Thoracic aorta (tissue), 2 donors: ENCODE results near the gene LDLRAD4. TPM values are rescaled to one million over a fixed set of nuclear protein-coding genes. Genes with fewer than 3 reads are reported as not detected.

Experiments
- ATAC-seq: fragments of 150-250 bp; one replicate; pipeline ENCODE4 v1.8.0; 2017; ENCODE audit warnings: low read depth; ENCODE audit not compliant: insufficient number of reproducible peaks, low FRiP score
- DNase-seq: peaks from one replicate; pipeline ENCODE4 v3.0.0-alpha.2; 2020; ENCODE audit warnings: low spot score
- H3K27ac ChIP-seq, 2 donors: fragments of 200-600 bp; sonication (generic); 1 replicate in 1 of 2; 2 replicates in 1 of 2; pipeline ENCODE4 v1.5.1; 2016; ENCODE audit warnings: mild to moderate bottlenecking in 2 of 2, moderate library complexity in 2 of 2
- H3K27me3 ChIP-seq: fragments of 200-600 bp; sonication (generic); replicated peaks from 2 replicates; pipeline ENCODE4 v1.6.0; 2016; ENCODE audit warnings: mild to moderate bottlenecking; ENCODE audit not compliant: insufficient read depth
- H3K36me3 ChIP-seq: fragments of 200-600 bp; sonication (generic); one replicate; pipeline ENCODE4 v1.5.1; 2016
- H3K4me1 ChIP-seq, 2 donors: fragments of 200-600 bp; sonication (generic); 1 replicate in 1 of 2; 2 replicates in 1 of 2; pipeline versions ENCODE4 v1.5.1 to v1.6.0; 2016; ENCODE audit warnings: low read depth in 2 of 2, mild to moderate bottlenecking in 1 of 2; ENCODE audit not compliant: control insufficient read depth in 1 of 2
- H3K4me3 ChIP-seq: fragments of 200-600 bp; sonication (generic); 2 replicates; pipeline ENCODE4 v1.5.1; 2016; ENCODE audit warnings: mild to moderate bottlenecking
- H3K9me3 ChIP-seq: fragments of 200-600 bp; sonication (generic); 2 replicates; pipeline ENCODE4 v1.5.1; 2016
- total RNA-seq, 2 donors: library from RNA; depleted of rRNA; stranded (reverse); fragments of >200 nt; gene quantifications; one replicate each; pipeline versions ENCODE4 v1.1.0 to v1.2.3, GENCODE V29; 2016
- TF ChIP-seq, protein P1 (sequence below): fragments of 200-600 bp; sonication (generic); IDR thresholded peaks from one replicate; pipeline ENCODE4 v1.5.1; 2019; ENCODE audit warnings: antibody characterized with exemption

The LDLRAD4 gene
- total RNA-seq, 2 donors from 2014 or later, result 98.4 to 135 TPM

DNA sequence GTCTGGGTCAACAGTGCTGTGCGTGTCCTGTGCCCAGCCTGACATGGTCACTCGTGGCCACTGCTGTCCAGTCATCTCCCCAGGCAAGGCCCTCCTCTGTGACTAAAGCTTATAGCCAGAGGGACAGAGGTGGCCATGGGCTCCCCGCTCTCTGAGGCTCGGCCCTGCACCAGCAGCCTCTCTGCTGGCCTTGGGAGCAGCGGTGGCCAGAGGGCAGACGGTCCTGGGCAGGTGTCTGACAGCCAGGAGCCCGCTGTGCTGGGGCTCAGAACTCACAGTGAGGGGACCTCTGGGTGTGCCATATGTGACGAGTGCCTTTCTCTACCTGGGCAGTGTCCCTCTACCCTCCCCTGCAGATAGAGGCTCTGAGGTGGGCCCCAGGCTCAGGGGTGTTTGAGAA is 409.1 kb downstream of the LDLRAD4 start:
- TF ChIP-seq, protein P1, sequence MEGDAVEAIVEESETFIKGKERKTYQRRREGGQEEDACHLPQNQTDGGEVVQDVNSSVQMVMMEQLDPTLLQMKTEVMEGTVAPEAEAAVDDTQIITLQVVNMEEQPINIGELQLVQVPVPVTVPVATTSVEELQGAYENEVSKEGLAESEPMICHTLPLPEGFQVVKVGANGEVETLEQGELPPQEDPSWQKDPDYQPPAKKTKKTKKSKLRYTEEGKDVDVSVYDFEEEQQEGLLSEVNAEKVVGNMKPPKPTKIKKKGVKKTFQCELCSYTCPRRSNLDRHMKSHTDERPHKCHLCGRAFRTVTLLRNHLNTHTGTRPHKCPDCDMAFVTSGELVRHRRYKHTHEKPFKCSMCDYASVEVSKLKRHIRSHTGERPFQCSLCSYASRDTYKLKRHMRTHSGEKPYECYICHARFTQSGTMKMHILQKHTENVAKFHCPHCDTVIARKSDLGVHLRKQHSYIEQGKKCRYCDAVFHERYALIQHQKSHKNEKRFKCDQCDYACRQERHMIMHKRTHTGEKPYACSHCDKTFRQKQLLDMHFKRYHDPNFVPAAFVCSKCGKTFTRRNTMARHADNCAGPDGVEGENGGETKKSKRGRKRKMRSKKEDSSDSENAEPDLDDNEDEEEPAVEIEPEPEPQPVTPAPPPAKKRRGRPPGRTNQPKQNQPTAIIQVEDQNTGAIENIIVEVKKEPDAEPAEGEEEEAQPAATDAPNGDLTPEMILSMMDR, result no peak
- ATAC-seq (no peak), DNase-seq (no peak)
- Histone ChIP-seq H3K9me3 (no peaks in the 10 kb centered on the region), H3K4me1 (peaks cover 0 to 5% of the 10 kb centered on the region in 2 donors), H3K27me3 (no peaks in the 10 kb centered on the region), H3K4me3 (no peak overlapping the region), H3K27ac (no peak overlapping the region), H3K36me3 (peaks cover 4% of the 10 kb centered on the region)

GRCh38 chr18:13628211-13628610 is 409.7 kb downstream of the LDLRAD4 start:
- peaks cover 4% of the 10 kb centered on the region for H3K36me3 ChIP-seq
- H3K4me3 ChIP-seq, result no peak overlapping the region
- peaks cover 0 to 5% of the 10 kb centered on the region in 2 donors for H3K4me1 ChIP-seq
- H3K27me3 ChIP-seq, result no peaks in the 10 kb centered on the region
- DNase-seq (no peak), ATAC-seq (no peak)
- TF ChIP-seq, protein P1, result no peak
- no peaks in the 10 kb centered on the region for H3K9me3 ChIP-seq
- no peak overlapping the region for H3K27ac ChIP-seq

- TF ChIP-seq, protein P1, result peak; percentile 67
These were observed 411.5 kb downstream of the LDLRAD4 start for GRCh38 chr18:13629841-13630715.

GRCh38 chr18:13630716-13631268 is 412.2 kb downstream of the LDLRAD4 start:
- DNase-seq, result no peak
- H3K27me3 ChIP-seq, result no peaks in the 10 kb centered on the region
- peaks cover 0 to 16% of the 10 kb centered on the region in 2 donors for H3K4me1 ChIP-seq
- no peak overlapping the region for H3K4me3 ChIP-seq
- no peak overlapping the region for H3K27ac ChIP-seq
- no peak for ATAC-seq
- TF ChIP-seq, protein P1, result no peak
- H3K9me3 ChIP-seq, result no peaks in the 10 kb centered on the region
- H3K36me3 ChIP-seq, result no peaks in the 10 kb centered on the region

More at GRCh38 chr18:13629841-13630715, 411.5 kb downstream of the LDLRAD4 start:
- Histone ChIP-seq H3K27me3 (no peaks in the 10 kb centered on the region), H3K4me3 (no peak overlapping the region), H3K36me3 (no peaks in the 10 kb centered on the region), H3K9me3 (no peaks in the 10 kb centered on the region), H3K4me1 (peaks cover 0 to 11% of the 10 kb centered on the region in 2 donors), H3K27ac (no peak overlapping the region)
- ATAC-seq (peak; percentile 47), DNase-seq (no peak)

- Histone ChIP-seq H3K27me3 (no peaks in the 10 kb centered on the region), H3K27ac (no peak overlapping the region), H3K4me3 (no peak overlapping the region), H3K36me3 (no peaks in the 10 kb centered on the region), H3K9me3 (no peaks in the 10 kb centered on the region), H3K4me1 (peaks cover 0 to 16% of the 10 kb centered on the region in 2 donors)
- DNase-seq (no peak), ATAC-seq (no peak)
- TF ChIP-seq, protein P1, result no peak
These were observed 415.1 kb downstream of the LDLRAD4 start for GRCh38 chr18:13633700-13634099.
